HG03280 (cell line): ENCODE data around the gene ADD1.

Experiments used
- ATAC-seq: cut with Tn5 transposase; IDR thresholded peaks from one replicate; pipeline ENCODE4 v1.9.1; 2021; ENCODE audit warnings: mild to moderate bottlenecking, moderate library complexity; ENCODE audit not compliant: unreplicated experiment

The ADD1 gene

GRCh38 chr4:2961421-2961810 is 117.8 kb downstream of the ADD1 start:
- no peak for ATAC-seq

GRCh38 chr4:2961811-2962441 is 118.3 kb downstream of the ADD1 start:
- no peak for ATAC-seq

GRCh38 chr4:2962614-2963174 is 119.0 kb downstream of the ADD1 start:
- peak; percentile 26 for ATAC-seq

GRCh38 chr4:2963175-2963965 is 119.7 kb downstream of the ADD1 start, which contains the start of the genes GRK4 and NOP14:
TSS of gene GRK4 (plus strand) at chr4:2963571. CDS start at chr4:2964071, 500 bp downstream.
TSS of gene NOP14 (minus strand) at chr4:2963406. CDS start at chr4:2963319, 87 bp downstream.
- ATAC-seq, result peak; percentile 89

- no peak for ATAC-seq
Measured at GRCh38 chr4:2963966-2964471, 120.4 kb downstream of the ADD1 start.

DNA sequence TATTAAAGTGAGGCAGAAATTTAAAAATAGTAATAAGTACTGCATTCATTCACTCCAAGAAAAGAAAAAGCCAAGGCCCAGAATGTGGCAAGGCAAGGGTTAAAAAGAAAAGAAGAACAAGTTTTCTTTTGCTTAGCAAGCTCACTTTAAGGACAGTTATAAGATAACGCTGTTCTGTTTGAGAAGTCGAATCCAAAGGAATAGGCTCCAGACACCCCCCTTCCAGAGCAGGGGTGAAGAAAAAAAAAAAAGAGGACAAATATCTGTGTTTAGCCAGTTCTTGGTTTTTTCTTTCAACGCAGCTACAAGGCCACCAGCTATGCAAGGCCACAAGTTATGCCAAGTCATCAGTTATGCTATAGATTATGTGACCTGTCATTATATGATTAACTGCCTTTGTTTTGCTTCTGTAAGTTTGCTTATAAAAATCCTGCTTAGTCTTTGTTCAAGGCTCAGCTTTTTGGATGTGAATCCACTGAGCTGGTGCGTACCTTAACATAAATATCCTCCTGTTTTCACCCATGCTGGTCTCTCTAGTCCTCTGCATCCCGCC is 121.1 kb downstream of the ADD1 start:
- no peak for ATAC-seq

- ATAC-seq, result no peak
Measured at GRCh38 chr4:2965262-2965661, 121.6 kb downstream of the ADD1 start.

DNA sequence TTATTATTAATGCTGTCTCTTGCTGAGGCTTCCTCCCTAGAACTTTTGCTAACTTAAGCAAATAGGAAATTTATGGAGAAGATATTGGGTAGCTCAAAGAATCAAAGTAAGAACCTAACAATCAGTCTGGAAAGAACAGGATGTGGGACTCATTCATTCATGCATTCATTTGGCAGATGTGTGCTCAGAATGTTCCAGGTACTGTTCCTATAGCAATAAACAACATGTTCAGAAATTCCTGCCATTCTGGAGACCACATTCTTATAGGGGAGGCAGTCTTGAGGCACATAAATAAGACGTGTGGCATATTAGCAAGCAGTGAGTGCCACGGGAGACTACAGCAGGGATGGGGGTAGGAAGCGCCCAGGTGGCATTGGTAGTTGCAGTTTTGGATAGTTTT is 124.7 kb downstream of the ADD1 start:
- ATAC-seq, result no peak

DNA sequence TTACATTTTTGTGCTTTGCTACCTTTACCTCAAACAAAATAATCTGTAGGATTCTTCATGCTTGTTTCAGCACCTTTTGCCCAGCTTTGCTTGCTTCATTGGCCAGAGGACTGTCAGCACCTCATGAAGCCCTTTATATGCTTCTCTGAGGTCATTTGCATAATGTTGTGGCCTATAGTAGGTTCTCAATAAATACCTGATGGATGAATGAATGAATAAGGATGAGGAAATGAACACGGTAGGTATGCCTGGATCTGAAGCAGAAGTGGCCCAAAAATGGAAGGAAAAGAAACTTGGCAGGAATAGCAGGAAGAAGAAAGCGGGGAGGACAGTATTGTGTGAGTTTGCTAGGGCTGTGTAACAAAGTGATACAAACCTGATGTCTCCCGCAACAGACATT is 127.6 kb downstream of the ADD1 start:
- no peak for ATAC-seq

- ATAC-seq, result no peak
Measured at GRCh38 chr4:2977211-2978088, 133.8 kb downstream of the ADD1 start.
